ENCODE measurements around the gene ZNF267.
"Not testable (repeated sequence)": the region's sequence is repeated elsewhere in the genome, so short reads cannot be mapped to it uniquely, and the experiment has no call there.

The ZNF267 gene

DNA sequence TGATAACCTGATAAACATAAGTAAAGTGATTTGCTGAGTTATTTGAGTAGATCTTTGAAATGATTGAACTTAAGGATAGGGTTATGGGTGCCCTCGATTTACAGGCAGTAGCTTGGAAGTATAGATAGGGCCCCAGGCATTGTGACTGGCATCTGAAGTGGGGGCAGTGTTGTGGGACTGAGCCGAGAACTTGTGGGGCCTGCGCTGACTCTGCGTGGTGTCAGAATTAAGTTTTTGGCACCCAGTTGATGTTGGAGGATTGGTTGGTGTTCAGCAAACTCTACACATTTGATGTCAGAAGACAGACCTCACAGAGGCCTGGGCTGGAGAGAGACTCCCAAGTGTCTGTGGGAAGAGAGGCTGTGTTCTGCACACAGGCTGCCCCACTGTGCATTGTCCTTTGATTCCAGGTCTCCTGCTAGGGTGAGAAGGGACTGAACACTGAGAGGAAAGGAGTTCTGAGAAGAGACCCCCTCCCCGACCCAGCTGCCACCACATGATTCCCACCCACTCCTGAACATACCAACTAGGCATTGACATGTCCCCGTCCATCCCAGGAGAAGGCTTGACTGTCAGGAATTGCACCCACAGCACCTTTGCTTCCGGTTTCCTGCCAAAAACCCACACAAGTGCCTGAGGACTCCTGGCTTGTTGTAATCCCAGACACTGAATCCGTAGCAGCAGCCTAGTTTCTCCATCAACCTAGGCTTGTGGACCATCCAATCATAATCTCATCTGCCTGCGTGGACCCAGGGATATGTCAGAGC lies 4.5 kb downstream of the ZNF267 start:
- no peak for DNase-seq (ENCODE audit: low spot score)
- TF ChIP-seq, protein P1, sequence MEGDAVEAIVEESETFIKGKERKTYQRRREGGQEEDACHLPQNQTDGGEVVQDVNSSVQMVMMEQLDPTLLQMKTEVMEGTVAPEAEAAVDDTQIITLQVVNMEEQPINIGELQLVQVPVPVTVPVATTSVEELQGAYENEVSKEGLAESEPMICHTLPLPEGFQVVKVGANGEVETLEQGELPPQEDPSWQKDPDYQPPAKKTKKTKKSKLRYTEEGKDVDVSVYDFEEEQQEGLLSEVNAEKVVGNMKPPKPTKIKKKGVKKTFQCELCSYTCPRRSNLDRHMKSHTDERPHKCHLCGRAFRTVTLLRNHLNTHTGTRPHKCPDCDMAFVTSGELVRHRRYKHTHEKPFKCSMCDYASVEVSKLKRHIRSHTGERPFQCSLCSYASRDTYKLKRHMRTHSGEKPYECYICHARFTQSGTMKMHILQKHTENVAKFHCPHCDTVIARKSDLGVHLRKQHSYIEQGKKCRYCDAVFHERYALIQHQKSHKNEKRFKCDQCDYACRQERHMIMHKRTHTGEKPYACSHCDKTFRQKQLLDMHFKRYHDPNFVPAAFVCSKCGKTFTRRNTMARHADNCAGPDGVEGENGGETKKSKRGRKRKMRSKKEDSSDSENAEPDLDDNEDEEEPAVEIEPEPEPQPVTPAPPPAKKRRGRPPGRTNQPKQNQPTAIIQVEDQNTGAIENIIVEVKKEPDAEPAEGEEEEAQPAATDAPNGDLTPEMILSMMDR (conservative IDR thresholded peaks at IDR 0.05; ENCODE audit: low read depth): no peak
- CTCF ChIA-PET: no interaction called here
- POLR2A ChIA-PET (ENCODE audit: low non-redundant PET): no interaction called here
- H3K27ac ChIP-seq: peak overlapping the region; percentile 55

- DNase-seq (ENCODE audit: low spot score): no peak
- ChIA-PET POLR2A (ENCODE audit: low non-redundant PET) (no interaction called here), CTCF (no interaction called here)
- TF ChIP-seq, protein P1 (conservative IDR thresholded peaks at IDR 0.05; ENCODE audit: low read depth): no peak
- no peak overlapping the region for H3K27ac ChIP-seq
These were observed 6.3 kb downstream of the ZNF267 start for GRCh38 chr16:31879937-31880321.

GRCh38 chr16:31880322-31880979 lies 6.8 kb downstream of the ZNF267 start:
- ChIA-PET POLR2A (ENCODE audit: low non-redundant PET) (interaction anchor here (0.5 kb wide), 1 partner anchor 114 kb away, joined by 3 read pairs; no protein-coding TSS in a partner anchor), CTCF (no interaction called here)
- no peak overlapping the region for H3K27ac ChIP-seq
- DNase-seq (ENCODE audit: low spot score): peak; percentile 36
- TF ChIP-seq, protein P1 (conservative IDR thresholded peaks at IDR 0.05; ENCODE audit: low read depth): no peak

DNA sequence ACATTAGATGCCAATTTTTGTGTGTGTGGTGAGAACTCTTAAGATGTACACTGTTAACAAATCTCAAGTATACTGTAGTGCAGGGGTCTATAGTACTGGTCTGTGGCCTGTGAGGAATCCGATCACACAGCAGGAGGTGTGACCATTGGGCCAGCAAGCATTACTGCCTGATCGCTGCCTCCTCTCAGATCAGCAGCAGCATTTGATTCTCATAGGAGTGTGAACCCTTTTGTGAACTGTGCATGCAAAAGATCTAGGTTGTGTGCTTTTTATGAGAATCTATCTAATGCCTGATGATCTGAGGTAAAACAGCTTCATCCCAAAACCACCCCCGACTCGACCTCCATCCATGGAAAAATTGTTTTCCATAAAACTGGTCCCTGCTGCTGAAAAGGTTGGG lies 12.6 kb downstream of the ZNF267 start:
- ChIA-PET POLR2A (ENCODE audit: low non-redundant PET) (no interaction called here), CTCF (no interaction called here)
- H3K27ac ChIP-seq: no peak overlapping the region
- TF ChIP-seq, protein P1 (conservative IDR thresholded peaks at IDR 0.05; ENCODE audit: low read depth): no peak
- DNase-seq (ENCODE audit: low spot score): no peak

DNA sequence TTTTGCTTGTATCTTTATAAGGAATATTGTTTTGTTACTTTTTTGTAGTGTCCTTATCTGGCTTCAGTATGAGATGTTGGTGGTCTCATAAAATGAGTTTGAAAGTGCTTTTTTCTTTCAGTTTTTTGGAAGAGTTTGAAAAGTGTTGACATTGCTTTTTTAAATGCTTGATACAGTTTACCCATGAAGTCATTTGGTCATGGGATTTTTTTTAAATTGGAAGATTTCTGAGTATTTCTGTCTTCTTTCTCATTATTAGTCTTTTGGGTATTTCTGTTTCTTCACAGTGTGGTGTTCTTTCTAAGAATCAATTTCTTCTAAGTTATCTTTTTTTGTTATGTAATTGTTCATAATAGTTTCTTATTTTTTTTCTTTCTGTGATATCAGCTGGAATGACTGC lies 15.1 kb downstream of the ZNF267 start:
- CTCF ChIA-PET: no interaction called here

GRCh38 chr16:31892111-31892510 lies 18.5 kb downstream of the ZNF267 start:
- CTCF ChIA-PET; DNase-seq (ENCODE audit: low spot score): not testable (repeated sequence)

More for the DNA sequence above, 15.1 kb downstream of the ZNF267 start:
- TF ChIP-seq, protein P1 (conservative IDR thresholded peaks at IDR 0.05; ENCODE audit: low read depth): no peak
- H3K27ac ChIP-seq: no peak overlapping the region
- POLR2A ChIA-PET (ENCODE audit: low non-redundant PET): no interaction called here
- DNase-seq (ENCODE audit: low spot score): no peak

DNA sequence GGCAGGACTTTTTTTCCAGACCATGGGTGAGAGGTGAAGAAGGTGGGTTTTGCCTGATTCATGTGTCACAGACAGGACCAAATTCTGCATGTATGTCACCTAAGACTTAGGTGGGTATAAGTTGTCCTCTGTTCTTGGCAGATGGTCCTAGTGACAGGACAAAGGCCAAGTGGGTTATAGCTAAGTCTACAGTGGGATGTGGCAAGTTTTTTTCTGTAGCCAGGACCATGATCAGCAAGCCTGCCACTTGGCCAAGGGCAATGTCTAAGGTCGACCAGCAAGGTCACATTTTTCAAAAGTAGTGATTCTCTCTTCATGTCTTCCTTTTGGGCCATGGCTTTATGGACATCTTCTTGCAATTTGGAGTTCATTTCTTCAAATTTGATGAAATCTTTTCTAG lies 20.2 kb downstream of the ZNF267 start:
- ChIA-PET POLR2A (ENCODE audit: low non-redundant PET) (no interaction called here), CTCF (no interaction called here)
- TF ChIP-seq, protein P1 (conservative IDR thresholded peaks at IDR 0.05; ENCODE audit: low read depth): no peak
- DNase-seq (ENCODE audit: low spot score): no peak
- H3K27ac ChIP-seq: no peak overlapping the region

More at GRCh38 chr16:31892111-31892510, 18.5 kb downstream of the ZNF267 start:
- POLR2A ChIA-PET (ENCODE audit: low non-redundant PET); H3K27ac ChIP-seq: not testable (repeated sequence)

Data from RWPE1 (cell line).